IMR-90 (cell line): ENCODE data around the gene MAP3K9. TPM values are rescaled to one million over a fixed set of nuclear protein-coding genes. Genes with fewer than 3 reads are reported as not detected.

Experiments
- ATAC-seq: fragments of 200-7000 bp; cut with Tn5 transposase; 2 replicates; pipeline ENCODE4 v1.9.1; 2020; ENCODE audit warnings: low read depth, mild to moderate bottlenecking, moderate library complexity
- BruUV-seq: library from RNA; stranded (reverse); fragments of 400-500 nt; replicated peaks from 2 replicates; lab custom pipeline; 2021; lab: Mats Ljungman, UMichigan
- CTCF ChIA-PET: fragments of 300-600 bp; formaldehyde crosslinking; extraction: SDS; loops from one replicate; lab custom pipeline; 2021; ENCODE audit warnings: antibody characterized with exemption; lab: Yijun Ruan, JAX
- POLR2A ChIA-PET: fragments of 300-600 bp; sonication (Branson Sonifier 250); formaldehyde crosslinking; loops from one replicate; lab custom pipeline; 2022; ENCODE audit warnings: antibody characterized with exemption; ENCODE audit not compliant: unreplicated experiment; lab: Charles Lee
- DNase-seq: peaks from one replicate; pipeline ENCODE4 v3.0.0; 2013
- H2AFZ ChIP-seq: replicated peaks from 2 replicates; pipeline ENCODE3; 2013; ENCODE audit warnings: low read length, mild to moderate bottlenecking; ENCODE audit not compliant: poor library complexity
- H2AK5ac ChIP-seq: 2 replicates; pipeline ENCODE4 v1.6.1; 2013; ENCODE audit warnings: low read depth, low read length, inconsistent platforms
- H2AK9ac ChIP-seq: replicated peaks from 2 replicates; pipeline ENCODE3; 2013; ENCODE audit warnings: mild to moderate bottlenecking, low read depth, low read length, moderate library complexity; ENCODE audit not compliant: poor library complexity
- H2BK120ac ChIP-seq: 2 replicates; pipeline ENCODE4 v1.6.1; 2013; ENCODE audit warnings: low read depth, low read length, inconsistent platforms
- H2BK15ac ChIP-seq: 3 replicates; pipeline ENCODE4 v1.6.1; 2013; ENCODE audit warnings: low read depth, low read length, inconsistent platforms
- H2BK20ac ChIP-seq: 2 replicates; pipeline ENCODE4 v1.6.1; 2013; ENCODE audit warnings: low read depth, mild to moderate bottlenecking, inconsistent platforms, low read length, moderate library complexity
- H2BK5ac ChIP-seq: 2 replicates; pipeline ENCODE4 v1.6.1; 2013; ENCODE audit warnings: mild to moderate bottlenecking, low read depth, low read length, inconsistent platforms; ENCODE audit not compliant: poor library complexity, severe bottlenecking
- H3K14ac ChIP-seq: replicated peaks from 2 replicates; pipeline ENCODE4 v1.6.1; 2013; ENCODE audit warnings: low read depth, low read length, inconsistent platforms
- H3K18ac ChIP-seq: 2 replicates; pipeline ENCODE4 v1.6.1; 2013; ENCODE audit warnings: low read depth, low read length, control low read depth
- H3K23ac ChIP-seq: 2 replicates; pipeline ENCODE4 v1.6.1; 2013; ENCODE audit warnings: low read depth, low read length, inconsistent platforms
- H3K27ac ChIP-seq: 2 replicates; pipeline ENCODE4 v1.5.1; 2013; ENCODE audit warnings: mild to moderate bottlenecking, control low read depth, low read length; ENCODE audit not compliant: insufficient read depth
- H3K27me3 ChIP-seq: 2 replicates; pipeline ENCODE4 v1.6.1; 2013; ENCODE audit warnings: low read length; ENCODE audit not compliant: control insufficient read depth, insufficient read depth
- H3K36me3 ChIP-seq: 2 replicates; pipeline ENCODE4 v1.6.1; 2013; ENCODE audit warnings: low read length, mixed read lengths; ENCODE audit not compliant: control insufficient read depth, insufficient read depth
- H3K4ac ChIP-seq: 2 replicates; pipeline ENCODE4 v1.6.1; 2013; ENCODE audit warnings: low read depth, low read length, inconsistent platforms
- H3K4me1 ChIP-seq: 2 replicates; pipeline ENCODE4 v1.6.1; 2013; ENCODE audit warnings: low read length, mixed read lengths; ENCODE audit not compliant: control insufficient read depth, insufficient read depth
- H3K4me2 ChIP-seq: 2 replicates; pipeline ENCODE4 v1.6.1; 2013; ENCODE audit warnings: low read depth, mild to moderate bottlenecking, control low read depth, low read length, moderate library complexity
- H3K4me3 ChIP-seq: 2 replicates; pipeline ENCODE4 v1.5.1; 2013; ENCODE audit warnings: low read depth, mild to moderate bottlenecking, control low read depth, low read length, moderate library complexity; ENCODE audit not compliant: insufficient read depth
- H3K56ac ChIP-seq: 2 replicates; pipeline ENCODE4 v1.6.1; 2013; ENCODE audit warnings: low read length, inconsistent platforms; ENCODE audit not compliant: insufficient read depth; ENCODE audit errors: extremely low read depth
- H3K79me1 ChIP-seq, 2 experiments: 2 replicates each; pipeline ENCODE4 v1.6.1; 2013; ENCODE audit warnings: low read length in 2 of 2, inconsistent platforms in 1 of 2, low read depth in 1 of 2
- H3K9ac ChIP-seq: 2 replicates; pipeline ENCODE4 v1.6.1; 2013; ENCODE audit warnings: low read depth, low read length, control low read depth
- H3K9me1 ChIP-seq: 2 replicates; pipeline ENCODE4 v1.6.1; 2013; ENCODE audit warnings: low read length, inconsistent platforms; ENCODE audit not compliant: insufficient read depth
- H3K9me3 ChIP-seq: 2 replicates; pipeline ENCODE4 v1.6.1; 2013; ENCODE audit warnings: low read length; ENCODE audit not compliant: control insufficient read depth, insufficient read depth
- H4K20me1 ChIP-seq: 2 replicates; pipeline ENCODE4 v1.6.1; 2013; ENCODE audit warnings: low read length, inconsistent platforms; ENCODE audit not compliant: insufficient read depth
- H4K5ac ChIP-seq: 2 replicates; pipeline ENCODE4 v1.6.1; 2013; ENCODE audit warnings: mild to moderate bottlenecking, low read depth, low read length, control low read depth
- H4K8ac ChIP-seq, 2 experiments: 2 replicates each; pipeline ENCODE4 v1.6.1; 2013; ENCODE audit warnings: low read depth in 2 of 2, low read length in 2 of 2, control low read depth in 1 of 2, inconsistent platforms in 1 of 2
- H4K91ac ChIP-seq: 2 replicates; pipeline ENCODE4 v1.6.1; 2013; ENCODE audit warnings: low read depth, low read length, inconsistent platforms; ENCODE audit not compliant: insufficient read depth
- ELK1 ChIP-seq: fragments of 150-350 bp; IDR thresholded peaks from 2 replicates; pipeline ENCODE4 v1.6.1; 2016; ENCODE audit warnings: low read depth, mild to moderate bottlenecking, low read length, moderate library complexity, borderline replicate concordance
- MAZ ChIP-seq: IDR thresholded peaks from 2 replicates; pipeline ENCODE4 v1.6.1; 2012; ENCODE audit warnings: low read depth, mild to moderate bottlenecking, low read length, improper control_type of control experiment, moderate library complexity, borderline replicate concordance
- RAD21 ChIP-seq: IDR thresholded peaks from 2 replicates; pipeline ENCODE4 v1.6.1; 2012; ENCODE audit warnings: low read length, improper control_type of control experiment
- RCOR1 ChIP-seq: IDR thresholded peaks from 2 replicates; pipeline ENCODE4 v1.6.1; 2012; ENCODE audit warnings: mild to moderate bottlenecking, low read length, improper control_type of control experiment; ENCODE audit not compliant: insufficient replicate concordance
- RFX5 ChIP-seq: IDR thresholded peaks from 2 replicates; pipeline ENCODE4 v1.8.0; 2012; ENCODE audit warnings: low read depth, mild to moderate bottlenecking, low read length, moderate library complexity
- dilution Hi-C: fragments of 300-500 bp; cut with HindIII; formaldehyde crosslinking; loops from one replicate; pipeline ENCODE4 v1.14.3; 2018; ENCODE audit warnings: low sequenced_read_pairs; ENCODE audit not compliant: unreplicated experiment
- in situ Hi-C: fragments of 300-500 bp; cut with MboI; formaldehyde crosslinking; loops from 3 replicates; pipeline ENCODE4 v1.14.3; 2019; ENCODE audit warnings: low sequenced_read_pairs, inconsistent platforms, mixed read lengths
- intact Hi-C: fragments of 100-400 bp; cut with micrococcal nuclease; formaldehyde crosslinking; loops from 2 replicates; pipeline ENCODE4 v1.10.0; 2022
- polyA plus RNA-seq, 3 experiments: library from polyadenylated mRNA; depleted of rRNA; stranded (reverse); fragments of >200 nt; gene quantifications; 2 replicates each; pipeline ENCODE4 v1.2.3, GENCODE V29; 2012; ENCODE audit warnings: low replicate concordance in 1 of 3
- total RNA-seq: library from RNA; depleted of rRNA; stranded (reverse); fragments of >200 nt; gene quantifications from 2 replicates; pipeline ENCODE4 v1.2.3, GENCODE V29; 2012
- TF ChIP-seq, protein P1 (sequence below): conservative IDR thresholded peaks from 2 replicates; pipeline ENCODE4 v1.5.1; 2012; ENCODE audit warnings: mild to moderate bottlenecking, low read depth, low read length, improper control_type of control experiment

MAP3K9 gene
- total and polyA plus RNA-seq, 2 of the 4 experiments (the other 2 are of a cell fraction), result 0.17 to 0.18 TPM

GRCh38 chr14:70827347-70827746 is 18.0 kb upstream of the MAP3K9 start:
- Histone ChIP-seq H3K79me1 (no peaks in the 10 kb centered on the region), H3K9ac (no peak overlapping the region), H2BK20ac (no peak overlapping the region), H3K4me3 (no peak overlapping the region), H2BK5ac (no peak overlapping the region), H3K18ac (no peak overlapping the region), H3K36me3 (no peaks in the 10 kb centered on the region), H3K27ac (no peak overlapping the region), H3K56ac (no peak overlapping the region), H3K27me3 (peaks cover 1% of the 10 kb centered on the region; the same call in 1 of the 2 replicates), H2AK9ac (no peak overlapping the region), H3K4me2 (no peak overlapping the region), H3K9me1 (no peaks in the 10 kb centered on the region), H3K9me3 (no peaks in the 10 kb centered on the region), H4K91ac (no peak overlapping the region), H2AK5ac (no peak overlapping the region), H2BK120ac (no peak overlapping the region), H3K4me1 (no peaks in the 10 kb centered on the region), H3K4ac (no peak overlapping the region), H3K23ac (no peak overlapping the region), H4K5ac (no peak overlapping the region), H4K20me1 (no peaks in the 10 kb centered on the region), H4K8ac (no peak overlapping the region), H2AFZ (no peak overlapping the region), H2BK15ac (no peak overlapping the region), H3K14ac (no peak overlapping the region)
- ChIA-PET CTCF (interaction anchor here (0.9 to 3.1 kb wide), 5 partner anchors 80 to 145 kb away, joined by 3 to 13 read pairs (median 4); partner anchors contain the start of gene PCNX1), POLR2A (no interaction called here)
- dilution Hi-C loops (no loop called here), in situ Hi-C loops (no loop called here), intact Hi-C loops (no loop called here)
- DNase-seq (no peak), ATAC-seq (no peak)
- TF ChIP-seq RAD21, result 0 out of 2 replicates have a peak, but pooled peaks have one; percentile 8
- TF ChIP-seq, protein P1, sequence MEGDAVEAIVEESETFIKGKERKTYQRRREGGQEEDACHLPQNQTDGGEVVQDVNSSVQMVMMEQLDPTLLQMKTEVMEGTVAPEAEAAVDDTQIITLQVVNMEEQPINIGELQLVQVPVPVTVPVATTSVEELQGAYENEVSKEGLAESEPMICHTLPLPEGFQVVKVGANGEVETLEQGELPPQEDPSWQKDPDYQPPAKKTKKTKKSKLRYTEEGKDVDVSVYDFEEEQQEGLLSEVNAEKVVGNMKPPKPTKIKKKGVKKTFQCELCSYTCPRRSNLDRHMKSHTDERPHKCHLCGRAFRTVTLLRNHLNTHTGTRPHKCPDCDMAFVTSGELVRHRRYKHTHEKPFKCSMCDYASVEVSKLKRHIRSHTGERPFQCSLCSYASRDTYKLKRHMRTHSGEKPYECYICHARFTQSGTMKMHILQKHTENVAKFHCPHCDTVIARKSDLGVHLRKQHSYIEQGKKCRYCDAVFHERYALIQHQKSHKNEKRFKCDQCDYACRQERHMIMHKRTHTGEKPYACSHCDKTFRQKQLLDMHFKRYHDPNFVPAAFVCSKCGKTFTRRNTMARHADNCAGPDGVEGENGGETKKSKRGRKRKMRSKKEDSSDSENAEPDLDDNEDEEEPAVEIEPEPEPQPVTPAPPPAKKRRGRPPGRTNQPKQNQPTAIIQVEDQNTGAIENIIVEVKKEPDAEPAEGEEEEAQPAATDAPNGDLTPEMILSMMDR, result peak; percentile 10; the same call in 1 of the 2 replicates
- TF ChIP-seq ELK1, result no peak
- TF ChIP-seq RFX5, result no peak
- TF ChIP-seq RCOR1, result no peak
- no peak for TF ChIP-seq MAZ
- no TSS peak for BruUV-seq
